HCT116 (cell line): Measurements from ENCODE around the gene C21orf91.

Source experiments
- ATF3 ChIP-seq: IDR thresholded peaks from 2 replicates; pipeline ENCODE4 v1.6.1; 2012
- CTCF ChIP-seq, 3 experiments: fragments of 200-600 bp in 1 of 3; sonication (generic) in 1 of 3; IDR thresholded peaks in 2 of 3; conservative IDR thresholded peaks in 1 of 3; 2 replicates each; pipeline ENCODE4 v1.5.1; 2012 to 2017; ENCODE audit warnings: low read depth in 2 of 3, low read length in 2 of 3, antibody characterized with exemption in 1 of 3, borderline replicate concordance in 1 of 3, control low read depth in 1 of 3, mild to moderate bottlenecking in 1 of 3, mixed read lengths in 1 of 3, mixed run types in 1 of 3, moderate library complexity in 1 of 3; ENCODE audit not compliant: insufficient read depth in 1 of 3
- ELF1 ChIP-seq: IDR thresholded peaks from 2 replicates; pipeline ENCODE4 v1.6.1; 2012; ENCODE audit warnings: low read depth, borderline replicate concordance
- MAX ChIP-seq: IDR thresholded peaks from 2 replicates; pipeline ENCODE4 v1.6.1; 2012
- POLR2A ChIP-seq: IDR thresholded peaks from 2 replicates; pipeline ENCODE4 v1.7.0; 2011; ENCODE audit warnings: borderline replicate concordance; ENCODE audit not compliant: insufficient read depth, insufficient read length; ENCODE audit errors: extremely low read depth
- POLR2AphosphoS5 ChIP-seq: IDR thresholded peaks from 2 replicates; pipeline ENCODE4 v1.6.1; 2011; ENCODE audit warnings: mild to moderate bottlenecking, low read depth, low read length, moderate library complexity
- REST ChIP-seq: IDR thresholded peaks from 2 replicates; pipeline ENCODE4 v1.6.1; 2012; ENCODE audit warnings: low read depth
- SIN3A ChIP-seq: IDR thresholded peaks from 2 replicates; pipeline ENCODE4 v1.6.1; 2012; ENCODE audit warnings: low read depth
- YY1 ChIP-seq: IDR thresholded peaks from 2 replicates; pipeline ENCODE4 v1.6.1; 2011; ENCODE audit warnings: low read length, low read depth, moderate library complexity, mild to moderate bottlenecking; ENCODE audit not compliant: insufficient replicate concordance; ENCODE audit errors: extremely low read depth
- ZFX ChIP-seq: fragments of 450-650 bp; IDR thresholded peaks from 2 replicates; pipeline ENCODE4 v1.6.1; 2017
- ZNF274 ChIP-seq: fragments of 200-500 bp; sonication (Bioruptor generic); IDR thresholded peaks from 2 replicates; pipeline ENCODE4 v1.6.1; 2014; ENCODE audit warnings: mild to moderate bottlenecking, low read depth, low read length, inconsistent platforms

GRCh38 chr21:17759511-17760178 is 59.5 kb downstream of the C21orf91 start:
- TF ChIP-seq POLR2A: no peak
- TF ChIP-seq SIN3A: no peak
- TF ChIP-seq CTCF (IDR thresholded peaks at IDR 0.05 in 2 of 3, conservative IDR thresholded peaks at IDR 0.05 in 1 of 3; ENCODE audit: borderline replicate concordance in 1 of 3, insufficient read depth in 1 of 3, low read depth in 2 of 3, low read length in 2 of 3): no peak
- no peak for TF ChIP-seq ATF3
- TF ChIP-seq REST: no peak
- no peak for TF ChIP-seq ZNF274
- TF ChIP-seq POLR2AphosphoS5: no peak
- TF ChIP-seq MAX: no peak
- no peak for TF ChIP-seq YY1
- TF ChIP-seq ELF1: no peak
- TF ChIP-seq ZFX: no peak
